Ovary (tissue), 3 donors: ENCODE measurements around the gene EFCAB14.

Experiments used
- CTCF ChIP-seq, 3 donors: fragments of 450-650 bp in 2 of 3; fragments of 200-600 bp in 1 of 3; IDR thresholded peaks; one replicate each; pipeline versions ENCODE4 v1.5.1 to v1.8.0; 2016 to 2022; ENCODE audit warnings: antibody characterized with exemption in 3 of 3, mild to moderate bottlenecking in 1 of 3
- EP300 ChIP-seq: sonication (generic); formaldehyde crosslinking; IDR thresholded peaks from one replicate; pipeline ENCODE4 v1.6.1; 2017; ENCODE audit warnings: antibody characterized with exemption
- donor health status: DM: no; HTN: no; CAD: no.

- TF ChIP-seq CTCF (IDR thresholded peaks at IDR 0.05) (no peak), EP300 (no peak)
Observed at GRCh38 chr1:46742069-46742468, 23.2 kb upstream of the EFCAB14 start.
